SKM-1 treated with dmso at 0.1 percent for 144 hours (cell line): ENCODE measurements around the gene PFDN2.
"Not testable (repeated sequence)": the region's sequence is repeated elsewhere in the genome, so short reads cannot be mapped to it uniquely, and the experiment has no call there.

Experiments used
- DNase-seq: peaks from one replicate; lab custom pipeline; 2025; ENCODE audit not compliant: unreplicated experiment; lab: John Stamatoyannopoulos, UW

The PFDN2 gene

DNA sequence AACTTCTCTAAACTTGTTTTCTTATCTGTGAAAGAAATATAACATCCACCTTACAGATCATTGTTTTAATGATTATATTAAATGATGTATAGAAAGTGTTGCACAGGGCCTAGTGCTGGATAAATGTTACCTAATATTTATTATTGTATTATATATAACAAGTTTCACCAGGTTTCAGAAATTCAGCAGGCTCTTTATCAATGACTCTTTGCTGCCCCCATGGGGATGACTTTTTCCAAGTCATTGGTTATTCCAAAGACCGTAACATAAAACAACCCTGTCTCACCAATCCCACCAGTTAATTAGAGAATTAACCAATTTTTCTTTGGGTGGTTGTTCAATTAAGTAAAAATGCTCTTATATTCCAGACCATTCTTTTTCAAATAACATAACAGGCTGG lies 21.9 kb upstream of the PFDN2 start:
- no peak for DNase-seq

DNA sequence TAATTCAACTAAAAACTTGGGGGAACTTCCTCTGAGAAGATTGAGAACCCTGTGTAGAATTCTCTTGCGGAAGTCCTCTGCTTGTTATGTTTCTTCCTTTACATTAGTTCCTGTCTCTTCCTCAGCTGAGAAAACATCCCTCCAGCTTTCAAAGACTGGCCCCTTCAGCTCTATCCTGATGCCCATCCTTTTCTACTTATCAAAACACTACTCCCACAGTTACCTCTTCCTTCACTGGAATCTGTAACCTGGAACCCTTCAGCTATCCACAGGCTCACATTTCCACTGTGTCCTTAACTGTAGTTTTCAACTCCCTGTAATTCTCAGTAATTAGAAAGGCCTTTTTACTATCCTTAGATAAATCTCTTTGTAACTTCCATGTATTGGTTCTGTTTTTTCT lies 20.6 kb upstream of the PFDN2 start:
- DNase-seq = no peak

DNA sequence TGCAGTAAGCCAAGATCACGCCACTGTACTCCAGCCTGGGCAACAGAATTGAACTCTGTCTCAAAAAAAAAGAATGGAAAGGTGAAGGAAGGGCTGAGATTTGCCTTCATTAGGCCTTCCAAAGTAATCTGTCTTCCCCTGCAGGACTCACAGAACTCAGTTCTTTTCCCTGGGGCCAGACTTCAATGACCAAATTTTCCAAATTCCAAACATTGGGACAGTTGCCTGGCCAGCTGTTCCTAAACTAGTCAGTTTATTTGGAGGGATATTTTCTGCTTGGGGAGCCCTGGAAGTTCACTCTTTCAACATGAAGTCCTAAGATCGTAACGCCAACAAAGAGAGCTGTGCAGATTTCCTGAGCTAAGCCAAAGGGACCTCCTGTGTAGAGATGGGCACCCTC lies 20.0 kb upstream of the PFDN2 start:
- no peak for DNase-seq

- no peak for DNase-seq
Measured at GRCh38 chr1:161133220-161133740, 15.4 kb upstream of the PFDN2 start.

DNA sequence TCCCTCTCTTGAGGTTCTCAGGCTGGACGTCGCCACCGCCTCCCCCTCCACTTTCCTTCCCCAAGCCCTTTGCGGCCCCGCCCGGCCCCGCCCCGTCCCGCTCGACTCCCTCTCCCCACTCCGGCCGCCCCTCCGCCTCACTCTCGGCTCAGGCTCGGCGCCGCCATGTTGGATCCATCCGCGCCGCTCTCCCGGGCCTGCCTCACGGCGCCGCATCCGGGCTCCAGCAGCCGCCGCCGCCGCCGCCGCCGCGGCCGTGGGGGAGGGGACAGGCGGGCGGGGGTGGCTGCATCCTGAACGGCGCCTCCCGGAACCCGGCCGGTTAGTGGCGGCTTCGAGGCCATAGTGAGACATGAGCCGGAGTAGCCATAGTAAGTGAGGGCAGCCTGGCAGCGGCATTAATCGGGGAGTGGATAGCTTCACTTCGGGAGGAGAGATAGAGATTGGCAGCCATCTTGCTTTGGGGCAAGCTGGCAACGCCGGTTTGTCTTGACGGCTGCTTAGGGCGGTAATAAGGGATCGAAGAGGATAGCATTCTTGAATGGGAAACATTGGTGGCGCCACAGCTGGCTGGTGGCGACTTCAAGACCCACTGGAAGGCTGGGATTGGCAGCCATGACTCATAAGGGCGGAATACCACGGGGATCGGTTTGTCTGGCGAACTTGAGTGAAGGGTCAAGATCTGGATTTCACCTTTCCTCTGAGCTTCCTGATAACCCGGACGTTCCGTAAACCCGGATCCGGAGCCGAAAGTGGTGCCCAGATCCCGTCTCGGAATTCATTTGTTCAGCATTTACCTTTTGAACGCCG lies 14.8 kb upstream of the PFDN2 start, which contains the start of gene DEDD:
DEDD (minus strand) TSS at position 258 of the 810 bp plus-strand sequence. CDS start 8,205 bp downstream, outside the sequence.
- DNase-seq = peak; percentile 98

DNA sequence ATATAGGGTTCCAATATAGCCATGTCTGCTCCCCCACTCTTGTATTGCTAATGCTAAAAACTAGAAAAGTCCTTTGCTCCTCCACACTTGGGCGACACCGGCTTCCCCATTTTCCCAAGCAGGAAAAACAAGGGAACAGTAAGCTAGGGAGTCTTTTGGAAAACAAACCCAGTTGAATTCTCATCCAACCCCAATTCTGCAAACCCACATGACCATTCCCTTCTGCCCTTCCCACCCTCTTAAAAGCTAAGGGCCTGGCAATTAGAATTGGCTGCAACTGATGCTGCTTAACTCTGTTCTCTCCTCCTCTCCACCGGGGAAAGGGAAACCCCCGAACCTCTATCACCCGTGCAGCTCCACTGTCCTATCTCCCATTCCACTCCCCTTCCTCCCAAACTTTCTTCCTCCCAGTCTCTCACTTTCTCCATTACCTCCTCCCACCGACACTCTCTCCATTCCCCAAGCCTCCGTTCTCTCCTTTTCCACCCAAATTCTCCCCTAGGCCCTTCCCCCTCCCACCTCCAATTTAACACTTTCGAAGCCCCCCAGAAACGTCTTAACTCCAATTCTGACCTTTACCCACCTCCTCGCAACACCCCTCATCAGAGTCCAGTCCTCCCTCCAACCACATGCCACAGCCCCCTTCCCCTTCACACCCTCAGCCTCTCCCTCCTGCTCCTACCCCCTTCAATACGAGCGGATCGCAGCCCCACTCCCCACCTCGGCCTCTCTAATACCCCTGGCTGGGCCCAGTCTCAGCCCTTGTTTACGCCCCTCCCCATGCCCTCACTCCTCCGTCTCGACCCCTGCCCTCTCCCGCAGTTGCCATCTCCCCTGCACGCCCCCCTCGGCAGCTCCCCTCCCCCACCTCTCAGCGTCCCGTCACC lies 13.9 kb upstream of the PFDN2 start:
- no peak for DNase-seq

GRCh38 chr1:161130266-161130665 lies 12.4 kb upstream of the PFDN2 start:
- DNase-seq = no peak

DNA sequence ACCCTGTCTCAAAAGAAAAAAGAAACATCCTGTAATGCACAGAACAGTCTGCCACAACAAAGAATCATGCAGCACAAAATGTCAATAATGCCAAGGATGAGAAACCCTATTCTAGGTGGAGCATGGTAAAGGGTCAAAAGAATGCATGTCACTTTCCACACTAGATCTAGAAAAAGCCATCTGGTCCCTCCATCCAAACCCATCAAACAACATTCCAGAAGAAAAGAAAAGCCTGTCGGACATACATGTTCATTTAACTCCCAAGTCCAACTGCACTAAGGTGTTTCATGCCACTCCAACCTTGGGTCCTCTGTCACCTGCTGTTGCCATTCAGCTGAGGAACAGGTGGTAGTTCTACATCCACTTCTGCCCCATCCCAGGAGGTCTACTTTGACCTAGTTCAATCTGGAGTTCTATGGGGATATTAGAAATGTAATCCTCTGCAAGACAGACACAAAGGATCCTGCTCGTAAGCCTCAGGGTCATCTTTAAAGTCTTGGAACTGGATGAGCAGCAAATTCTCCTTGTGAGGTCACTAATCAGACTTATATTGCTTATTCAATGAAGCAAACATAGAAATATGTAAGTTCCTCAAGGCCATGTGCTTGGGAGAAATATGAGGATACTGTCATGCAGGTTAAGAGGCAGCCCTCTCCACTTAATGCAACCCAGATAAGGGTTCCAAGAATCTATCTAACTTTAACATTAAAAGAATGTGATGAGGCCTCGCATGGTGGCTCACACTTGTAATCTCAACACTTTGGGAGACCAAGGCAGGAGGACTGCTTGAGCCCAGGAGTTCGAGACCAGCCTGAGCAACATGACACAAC lies 11.0 kb upstream of the PFDN2 start:
- DNase-seq = no peak

DNA sequence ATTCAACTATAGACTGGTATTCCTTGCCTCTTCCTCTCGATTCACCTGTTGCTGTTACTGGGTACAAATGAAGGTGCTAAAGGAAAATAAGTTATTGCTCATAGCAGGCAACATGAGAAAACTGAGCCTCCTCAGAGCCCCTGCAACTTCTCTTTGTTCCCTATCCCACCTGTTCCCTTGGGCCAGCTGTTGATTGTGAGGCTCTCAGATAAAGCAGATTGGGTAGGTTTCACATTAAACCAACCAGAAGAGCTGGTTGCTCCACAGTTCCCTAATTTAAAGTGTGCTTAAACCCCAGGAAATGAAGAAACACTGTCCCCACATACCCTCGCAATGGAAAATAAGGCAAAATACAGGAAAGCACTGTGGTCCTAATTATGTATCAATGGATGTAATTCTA lies 9.8 kb upstream of the PFDN2 start:
- peak; percentile 58 for DNase-seq

DNA sequence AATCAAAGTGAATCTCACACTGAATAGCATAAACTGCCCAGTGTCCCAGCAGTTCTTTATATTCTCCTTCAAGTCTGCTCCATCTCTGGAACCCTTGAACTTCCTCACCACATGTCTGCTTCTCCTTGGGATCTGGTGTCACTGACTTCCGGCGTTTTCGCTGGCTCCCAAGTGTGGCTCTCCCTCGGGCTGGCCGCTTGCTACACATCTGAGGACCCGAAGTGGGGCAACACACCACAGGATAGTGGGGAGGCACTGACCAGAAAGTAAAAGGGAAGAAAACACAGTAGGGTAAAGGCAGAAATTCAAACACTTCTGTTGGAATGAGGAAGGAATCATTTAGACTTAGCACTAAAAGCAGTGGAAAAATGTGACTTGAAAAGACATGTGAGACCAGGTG lies 5.1 kb upstream of the PFDN2 start:
- no peak for DNase-seq

- peak; percentile 63 for DNase-seq
Measured at GRCh38 chr1:161121834-161122233, 4.0 kb upstream of the PFDN2 start.

- no peak for DNase-seq
Measured at GRCh38 chr1:161121042-161121650, 3.3 kb upstream of the PFDN2 start.

- peak; percentile 60 for DNase-seq
Measured at GRCh38 chr1:161119092-161119903, 1.5 kb upstream of the PFDN2 start.

DNA sequence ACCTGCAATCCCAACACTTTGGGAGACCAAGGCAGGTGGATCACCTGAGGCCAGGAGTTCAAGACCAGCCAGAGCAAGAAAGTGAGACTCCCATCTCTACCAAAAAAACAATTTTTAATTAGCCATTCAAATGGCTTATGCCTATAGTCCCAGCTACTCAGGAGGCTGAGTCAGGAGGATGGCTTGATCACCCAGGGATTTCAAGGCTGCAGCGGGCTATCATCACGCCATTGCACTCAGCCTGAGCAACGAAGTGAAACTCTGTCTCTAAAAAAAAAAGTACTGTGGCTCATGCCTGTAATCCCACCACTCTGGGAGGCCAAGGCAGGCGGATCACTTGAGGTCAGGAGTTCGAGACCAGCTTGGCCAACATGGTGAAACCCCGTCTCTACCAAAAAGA lies 1.9 kb downstream of the PFDN2 start:
- not testable (repeated sequence) for DNase-seq

DNA sequence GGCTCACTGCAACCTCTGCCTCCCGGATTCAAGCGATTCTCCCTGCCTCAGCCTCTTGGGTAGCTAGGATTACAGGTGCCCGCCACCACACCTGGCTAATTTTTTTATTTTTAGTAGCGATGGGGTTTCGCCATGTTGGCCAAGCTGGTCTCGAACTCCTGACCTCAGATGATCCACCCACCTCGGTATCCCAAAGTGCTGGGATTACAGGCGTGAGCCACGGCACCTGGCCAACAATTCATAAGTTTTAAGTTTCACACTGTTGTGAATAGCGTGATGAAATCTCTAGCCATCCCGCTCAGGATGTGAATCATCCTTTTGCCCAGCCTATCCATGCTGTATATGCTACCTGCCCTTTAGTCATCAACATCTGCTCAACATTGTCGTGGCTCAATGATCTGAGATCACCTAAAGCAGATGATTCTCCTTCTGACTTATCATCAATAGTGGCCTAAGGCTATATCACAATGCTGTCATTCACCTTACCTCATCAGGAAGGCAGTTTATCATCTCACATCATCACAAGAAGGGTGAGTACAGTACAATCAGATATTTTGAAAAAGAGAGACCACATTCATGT lies 2.6 kb downstream of the PFDN2 start:
- no peak for DNase-seq

DNA sequence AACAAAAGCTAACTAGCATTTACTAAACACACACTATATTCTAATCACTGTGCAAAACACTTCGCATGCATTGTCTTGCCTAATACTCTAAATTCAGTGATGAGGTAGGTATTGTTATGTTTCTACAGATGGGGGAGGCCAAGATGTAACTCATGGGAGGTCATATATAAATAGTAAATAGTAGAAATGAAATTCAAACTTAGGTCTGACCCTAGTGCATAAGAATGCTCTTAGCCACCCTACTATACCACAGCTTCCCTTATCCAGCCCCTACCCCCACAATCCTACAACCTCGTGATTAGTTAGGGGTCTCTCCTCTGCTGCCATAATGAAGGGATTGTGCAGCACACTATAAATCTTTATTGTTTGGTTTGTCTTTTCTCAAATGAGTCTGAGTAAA lies 3.3 kb downstream of the PFDN2 start:
- DNase-seq = no peak

- DNase-seq = no peak
Measured at GRCh38 chr1:161113915-161114314, 3.9 kb downstream of the PFDN2 start.

- DNase-seq = peak; percentile 63
Measured at GRCh38 chr1:161111527-161111926, 6.3 kb downstream of the PFDN2 start.

DNA sequence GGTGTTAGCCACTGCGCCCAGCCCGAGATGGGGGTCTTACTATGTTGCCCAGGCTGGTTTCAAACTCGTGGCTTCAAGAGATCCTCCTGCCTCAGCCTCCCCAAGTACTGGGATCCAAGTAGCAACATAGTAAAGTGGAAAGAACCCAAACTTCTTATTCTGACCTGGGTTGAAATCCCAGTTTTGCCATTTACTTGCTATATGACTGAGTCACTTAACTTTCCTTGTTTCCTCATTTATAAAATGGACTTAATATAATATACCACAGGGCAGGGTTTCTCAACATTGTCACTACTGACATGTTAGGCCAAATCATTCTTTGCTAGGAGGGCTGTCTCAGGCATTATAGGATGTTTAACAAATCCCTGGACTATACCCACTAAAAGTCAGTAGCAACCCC lies 6.7 kb downstream of the PFDN2 start:
- DNase-seq = no peak
